NCI-H345 treated with DMSO at 0.1 percent for 48 hours (cell line): ENCODE data around the gene NOG.

Experiments used
- DNase-seq: peaks from one replicate; lab custom pipeline; 2025; ENCODE audit not compliant: unreplicated experiment; lab: John Stamatoyannopoulos, UW

The NOG gene

GRCh38 chr17:56593646-56594319 lies at the start of gene NOG:
Gene NOG, plus strand, starts transcription at chr17:56593699. Its CDS starts 525 bp downstream, at chr17:56594224.
- DNase-seq, result peak; percentile 12

GRCh38 chr17:56545106-56545505 lies 48.4 kb upstream of the NOG start:
- DNase-seq, result no peak

DNA sequence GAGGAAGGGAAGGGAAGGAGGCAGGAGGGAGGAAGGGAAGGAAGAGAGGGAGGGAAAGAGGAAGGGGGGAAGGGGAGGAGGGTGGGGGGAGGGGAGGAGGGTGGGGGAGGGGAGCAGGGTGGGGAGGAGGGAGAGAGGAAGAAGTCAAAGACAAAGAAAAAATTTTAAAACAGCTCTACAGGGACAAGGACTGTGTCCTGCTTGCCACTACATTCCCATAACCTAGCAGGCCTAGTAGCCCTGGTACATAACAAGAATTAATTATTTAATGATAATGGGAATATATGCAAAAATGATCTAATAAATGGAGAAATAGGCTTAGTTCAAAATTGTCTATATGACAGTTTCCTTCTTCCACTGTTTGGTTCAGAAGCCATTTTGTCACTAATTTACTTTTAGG lies 47.6 kb upstream of the NOG start:
- DNase-seq, result no peak

DNA sequence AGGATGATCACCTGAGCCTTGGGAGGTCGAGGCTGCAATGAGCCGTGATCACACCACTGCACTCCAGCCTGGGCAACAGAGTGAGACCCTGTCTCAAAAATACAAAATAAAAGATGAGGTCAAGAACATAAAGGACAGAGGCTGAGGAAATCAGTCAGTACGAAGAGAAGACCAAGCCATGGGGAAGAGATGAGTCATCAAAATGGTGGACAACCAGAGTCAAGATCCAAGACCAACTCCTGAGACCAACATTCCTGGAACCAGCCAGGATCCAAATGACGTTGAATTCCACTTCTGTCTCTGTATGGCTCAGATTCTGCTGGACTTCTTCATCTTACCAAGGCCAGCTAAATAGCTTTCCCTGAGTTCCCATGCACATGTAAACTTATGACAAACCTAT lies 44.8 kb upstream of the NOG start:
- no peak for DNase-seq

- DNase-seq, result no peak
Measured at GRCh38 chr17:56549501-56549900, 44.0 kb upstream of the NOG start.

DNA sequence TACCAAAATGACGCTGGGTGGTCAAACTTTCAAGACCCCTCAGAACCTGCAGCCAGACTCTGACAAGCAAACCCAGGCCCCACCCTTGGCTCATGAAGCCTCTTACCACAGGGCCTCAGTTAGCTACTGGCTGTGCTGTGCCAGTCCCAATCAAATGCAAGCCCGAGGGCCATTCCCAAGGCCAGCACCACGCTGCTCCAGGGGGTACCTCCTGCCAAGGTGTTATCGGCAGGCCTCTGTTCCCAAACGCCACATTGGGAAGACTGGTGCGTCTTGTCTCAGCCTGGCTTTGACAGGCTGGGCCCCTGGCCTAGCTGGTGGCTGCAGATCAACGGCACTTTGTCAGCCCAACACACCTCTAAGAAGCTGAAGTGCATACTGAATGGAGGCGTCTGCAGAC lies 35.8 kb upstream of the NOG start:
- no peak for DNase-seq

GRCh38 chr17:56558088-56558487 lies 35.4 kb upstream of the NOG start:
- DNase-seq, result no peak

- DNase-seq, result no peak
Measured at GRCh38 chr17:56570199-56570598, 23.3 kb upstream of the NOG start.

- DNase-seq, result no peak
Measured at GRCh38 chr17:56571456-56571855, 22.0 kb upstream of the NOG start.

- no peak for DNase-seq
Measured at GRCh38 chr17:56577190-56577842, 16.2 kb upstream of the NOG start.

DNA sequence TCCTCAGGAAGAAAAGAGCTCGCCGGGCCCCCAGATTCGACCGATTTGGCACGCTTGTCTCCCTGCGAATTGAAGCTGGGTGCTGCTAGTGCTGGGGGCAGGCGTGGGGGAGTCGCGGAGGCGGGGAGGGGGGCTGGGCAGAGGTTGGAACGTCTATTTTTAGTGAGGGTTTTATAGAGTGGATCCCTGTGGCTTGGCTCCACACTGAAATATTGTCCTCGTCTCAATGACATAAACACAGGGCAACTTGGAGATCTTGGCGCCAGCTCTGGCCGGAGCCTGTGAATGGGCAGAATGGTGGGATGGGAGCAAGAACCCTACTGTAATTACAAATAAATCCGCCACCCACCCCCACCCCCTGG lies 15.7 kb upstream of the NOG start:
- no peak for DNase-seq

DNA sequence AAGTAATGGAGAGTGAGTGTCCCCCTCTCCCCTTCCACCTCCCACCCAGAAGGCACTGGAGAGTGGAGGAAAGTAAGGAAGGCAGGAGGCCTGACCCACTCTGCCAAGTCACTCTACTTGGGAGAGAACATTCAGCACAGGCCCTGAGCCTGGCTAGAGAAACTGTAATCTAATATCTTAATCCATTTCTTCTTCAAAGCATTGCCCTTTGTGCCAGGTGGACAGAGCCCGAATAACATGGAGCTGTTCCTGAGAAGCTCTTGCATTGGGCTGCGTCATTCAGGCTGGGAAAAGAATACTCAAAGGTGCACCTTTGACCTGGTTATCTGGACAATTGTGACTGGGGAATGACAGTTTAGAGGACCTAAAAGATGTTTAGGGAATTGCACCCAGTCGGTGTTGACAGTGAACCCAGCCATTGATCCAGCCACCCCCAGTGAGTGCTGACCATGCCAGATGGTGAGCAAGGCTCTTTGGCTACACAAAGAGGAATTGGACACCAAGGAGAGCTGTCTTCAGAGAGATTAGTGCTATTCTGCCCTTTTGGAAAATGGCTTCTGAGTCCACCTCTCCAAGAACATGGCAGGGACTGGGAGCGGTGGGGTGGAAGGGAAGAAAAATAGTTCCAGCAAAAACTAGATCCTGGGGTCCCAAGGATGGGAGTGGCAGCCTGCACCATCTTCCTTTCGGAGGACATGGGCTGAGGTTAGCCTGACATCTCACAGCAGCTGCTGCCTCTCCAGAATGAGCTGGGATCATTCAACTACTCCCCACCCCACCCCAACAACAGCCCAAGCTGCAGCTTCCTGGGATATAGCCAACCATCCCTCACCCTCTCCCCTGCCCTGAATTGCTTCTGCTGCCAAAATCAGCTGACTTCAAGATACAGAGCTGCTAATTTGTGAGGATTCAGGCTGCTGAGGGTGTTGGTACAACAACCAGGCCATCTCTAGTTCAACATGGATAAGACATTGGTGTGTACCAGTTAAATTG lies 11.6 kb upstream of the NOG start:
- no peak for DNase-seq

DNA sequence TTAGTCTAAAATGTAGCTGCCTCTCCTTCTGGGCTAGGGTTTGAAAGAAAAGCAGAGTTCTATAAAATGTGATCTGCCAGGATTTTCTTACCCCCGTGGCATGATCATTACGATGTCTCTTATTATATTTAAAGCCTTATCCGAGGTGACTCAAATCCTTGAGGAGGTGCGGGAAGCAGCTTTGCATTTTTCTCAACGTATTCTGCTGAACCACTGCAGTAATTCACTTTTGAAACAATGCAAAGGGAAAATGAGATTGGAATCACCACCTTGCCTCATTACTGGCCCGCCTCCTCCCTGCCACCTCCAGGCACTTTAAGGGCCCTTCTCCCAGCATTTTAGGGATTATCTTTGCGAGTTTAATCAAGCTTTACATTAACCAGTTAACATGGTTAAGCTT lies 9.7 kb upstream of the NOG start:
- DNase-seq, result no peak

DNA sequence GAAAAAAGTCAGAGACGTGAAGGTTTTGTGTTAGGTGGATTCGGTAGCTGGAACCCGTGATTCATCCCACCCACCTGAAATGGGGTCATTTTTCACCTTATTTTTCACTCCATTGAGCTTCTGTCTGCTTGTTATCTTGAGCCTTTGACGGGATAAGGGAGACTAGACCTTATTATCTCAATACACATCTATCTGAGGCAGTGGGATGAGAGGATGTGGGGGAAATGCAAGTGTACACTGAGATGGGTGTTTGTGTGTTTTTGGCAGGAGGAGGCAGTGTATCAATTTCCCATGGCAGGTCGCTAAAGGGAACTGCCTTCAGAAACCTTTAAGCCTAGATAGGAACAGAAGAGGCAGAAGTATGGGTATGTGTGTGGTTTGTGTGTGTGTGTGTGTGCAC lies 6.2 kb upstream of the NOG start:
- DNase-seq, result no peak

GRCh38 chr17:56592487-56593085 lies 913 bp upstream of the NOG start:
- DNase-seq, result peak; percentile 30

DNA sequence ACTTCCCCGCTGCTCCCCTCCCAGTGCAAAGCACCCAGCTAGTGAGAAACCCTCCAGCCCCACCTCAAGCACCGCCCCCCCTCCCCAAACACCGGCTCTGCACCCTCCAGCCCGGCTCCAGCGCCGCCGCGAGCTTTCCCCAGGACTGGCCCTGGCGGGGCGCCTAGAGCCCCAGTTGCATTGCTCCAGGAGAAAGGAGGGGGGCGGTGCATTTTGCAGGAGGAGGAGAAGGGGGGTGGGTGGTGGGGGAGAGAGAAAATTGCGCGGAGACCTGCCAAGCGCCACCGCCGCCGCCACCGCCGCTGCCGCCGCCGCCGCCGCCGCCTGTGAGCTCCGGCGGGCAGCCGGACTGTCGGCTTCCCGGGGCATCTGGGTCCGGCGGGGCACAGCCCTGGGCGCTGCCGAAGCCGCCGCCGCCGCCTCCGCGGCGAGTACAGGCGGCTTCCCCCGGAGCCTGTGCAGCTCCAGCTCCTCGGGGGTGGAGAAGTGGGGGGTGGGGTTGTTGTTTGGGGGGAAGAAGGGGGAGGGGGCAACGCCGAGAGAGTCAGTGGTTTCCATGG lies 333 bp upstream of the NOG start:
- DNase-seq, result no peak

- DNase-seq, result no peak
Measured at GRCh38 chr17:56594320-56595107, 1.0 kb downstream of the NOG start.

- DNase-seq, result no peak
Measured at GRCh38 chr17:56595108-56595418, 1.6 kb downstream of the NOG start.

GRCh38 chr17:56595831-56596690 lies 2.6 kb downstream of the NOG start:
- DNase-seq, result no peak
